ENCODE results near the gene SCCPDH.

Gene SCCPDH

GRCh38 chr1:246724016-246724730 lies at the start of gene SCCPDH:
Gene SCCPDH (plus strand): TSS chr1:246724409. CDS start chr1:246724423, 14 bp downstream.
- no peak; the same call in 1 of the 2 replicates for TF ChIP-seq CTCF (conservative IDR thresholded peaks at IDR 0.05)

GRCh38 chr1:246677842-246678241 lies 46.4 kb upstream of the SCCPDH start:
- TF ChIP-seq CTCF (conservative IDR thresholded peaks at IDR 0.05): no peak

More at GRCh38 chr1:246724016-246724730, at the start of gene SCCPDH:
- H3K27ac ChIP-seq: peak within 1 kb of the TSS; percentile 94

GRCh38 chr1:246678816-246679793 lies 45.1 kb upstream of the SCCPDH start:
- no peak for TF ChIP-seq CTCF (conservative IDR thresholded peaks at IDR 0.05)
- no peak overlapping the region for H3K27ac ChIP-seq

More at GRCh38 chr1:246677842-246678241, 46.4 kb upstream of the SCCPDH start:
- H3K27ac ChIP-seq: no peak overlapping the region

- TF ChIP-seq CTCF (conservative IDR thresholded peaks at IDR 0.05): no peak
These were observed 44.4 kb upstream of the SCCPDH start for GRCh38 chr1:246679794-246680177.

GRCh38 chr1:246680190-246680589 lies 44.0 kb upstream of the SCCPDH start:
- H3K27ac ChIP-seq: no peak overlapping the region
- TF ChIP-seq CTCF (conservative IDR thresholded peaks at IDR 0.05): no peak

More at GRCh38 chr1:246679794-246680177, 44.4 kb upstream of the SCCPDH start:
- H3K27ac ChIP-seq: no peak overlapping the region

GRCh38 chr1:246680696-246681130 lies 43.5 kb upstream of the SCCPDH start:
- TF ChIP-seq CTCF (conservative IDR thresholded peaks at IDR 0.05): no peak
- H3K27ac ChIP-seq: no peak overlapping the region

Data from VCaP (cell line).